ENCODE results near the gene CD99. TPM values are rescaled to one million over a fixed set of nuclear protein-coding genes. Genes with fewer than 3 reads are reported as not detected.
A peak's percentile ranks its signal among the peaks of the same experiment; 100 is the strongest.

The CD99 gene
- 100 to 1,000 TPM; 249 to 611 (median 391) TPM for total RNA-seq

DNA sequence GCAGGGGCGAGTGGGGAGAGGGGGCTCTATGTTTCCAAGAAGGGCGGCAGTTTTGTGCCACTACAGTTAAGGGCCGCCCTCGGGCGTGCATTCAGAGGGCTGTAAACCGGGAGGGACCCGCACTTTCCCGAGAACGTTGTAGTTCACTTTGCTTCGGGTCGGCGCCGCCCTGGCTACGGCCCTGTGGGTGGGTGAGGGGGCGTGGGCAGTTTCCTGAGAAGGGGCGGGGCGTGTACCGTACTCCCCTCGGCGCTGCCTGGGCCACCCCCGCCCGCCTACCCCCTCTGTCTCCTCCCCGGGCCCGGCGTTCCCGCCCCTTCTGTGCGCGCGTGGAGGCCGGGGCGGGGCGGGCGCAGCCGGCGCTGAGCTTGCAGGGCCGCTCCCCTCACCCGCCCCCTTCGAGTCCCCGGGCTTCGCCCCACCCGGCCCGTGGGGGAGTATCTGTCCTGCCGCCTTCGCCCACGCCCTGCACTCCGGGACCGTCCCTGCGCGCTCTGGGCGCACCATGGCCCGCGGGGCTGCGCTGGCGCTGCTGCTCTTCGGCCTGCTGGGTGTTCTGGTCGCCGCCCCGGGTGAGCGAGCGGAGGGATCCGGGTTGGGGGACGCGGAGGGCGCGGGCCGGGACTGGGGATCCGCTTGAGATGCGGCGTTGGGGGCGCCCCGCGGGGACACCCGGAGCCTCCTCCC, at the start of gene CD99:
Gene CD99 (plus strand): TSS at position 440 of the 687 bp plus-strand sequence. CDS start 66 bp downstream, at position 506.
- Histone ChIP-seq H3K27me3 (no peaks in the 10 kb centered on the region), H3K9me3 (no peaks in the 10 kb centered on the region), H3K4me3 (peak within 1 kb of the TSS; percentile 74 to 94 (median 89)), H3K36me3 (no peaks in the 10 kb centered on the region), H3K4me1 (peaks cover 0 to 44% (median 27%) of the 10 kb centered on the region in 4 donors), H3K27ac (peak within 1 kb of the TSS; percentile 64 to 89 (median 86))
- TF ChIP-seq, protein P1, sequence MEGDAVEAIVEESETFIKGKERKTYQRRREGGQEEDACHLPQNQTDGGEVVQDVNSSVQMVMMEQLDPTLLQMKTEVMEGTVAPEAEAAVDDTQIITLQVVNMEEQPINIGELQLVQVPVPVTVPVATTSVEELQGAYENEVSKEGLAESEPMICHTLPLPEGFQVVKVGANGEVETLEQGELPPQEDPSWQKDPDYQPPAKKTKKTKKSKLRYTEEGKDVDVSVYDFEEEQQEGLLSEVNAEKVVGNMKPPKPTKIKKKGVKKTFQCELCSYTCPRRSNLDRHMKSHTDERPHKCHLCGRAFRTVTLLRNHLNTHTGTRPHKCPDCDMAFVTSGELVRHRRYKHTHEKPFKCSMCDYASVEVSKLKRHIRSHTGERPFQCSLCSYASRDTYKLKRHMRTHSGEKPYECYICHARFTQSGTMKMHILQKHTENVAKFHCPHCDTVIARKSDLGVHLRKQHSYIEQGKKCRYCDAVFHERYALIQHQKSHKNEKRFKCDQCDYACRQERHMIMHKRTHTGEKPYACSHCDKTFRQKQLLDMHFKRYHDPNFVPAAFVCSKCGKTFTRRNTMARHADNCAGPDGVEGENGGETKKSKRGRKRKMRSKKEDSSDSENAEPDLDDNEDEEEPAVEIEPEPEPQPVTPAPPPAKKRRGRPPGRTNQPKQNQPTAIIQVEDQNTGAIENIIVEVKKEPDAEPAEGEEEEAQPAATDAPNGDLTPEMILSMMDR (IDR thresholded peaks at IDR 0.05) = no peak
- peak in 1 of 2 donors; percentile 76 for TF ChIP-seq EP300 (IDR thresholded peaks at IDR 0.05)
- peak in 1 of 2 donors; percentile 68 for TF ChIP-seq POLR2A (IDR thresholded peaks at IDR 0.05)
- DNase-seq (ENCODE audit: low spot score in 2 of 2) = peak; percentile 77 to 78
- 0 to 1% methylated on average over 19 to 26 of the region's 73 CpGs for WGBS, 2 donors

GRCh38 chrX:2642146-2642545, 48.9 kb upstream of the CD99 start:
- 91 to 94% methylated on average over 8 of the region's 8 CpGs for WGBS, 2 donors
- no peaks in the 10 kb centered on the region for H3K9me3 ChIP-seq
- no peaks in the 10 kb centered on the region for H3K4me1 ChIP-seq
- H3K36me3 ChIP-seq = peaks cover 0 to 55% (median 0%) of the 10 kb centered on the region in 3 donors
- H3K27me3 ChIP-seq = no peaks in the 10 kb centered on the region
- H3K27ac ChIP-seq = no peak overlapping the region
- TF ChIP-seq, protein P1 (IDR thresholded peaks at IDR 0.05) = no peak
- TF ChIP-seq EP300 (IDR thresholded peaks at IDR 0.05) (no peak), POLR2A (IDR thresholded peaks at IDR 0.05) (no peak)
- H3K4me3 ChIP-seq = no peak overlapping the region
- DNase-seq (ENCODE audit: low spot score in 2 of 2) = no peak

- DNase-seq (ENCODE audit: low spot score in 2 of 2) = no peak
- Histone ChIP-seq H3K4me1 (no peaks in the 10 kb centered on the region), H3K9me3 (no peaks in the 10 kb centered on the region), H3K27me3 (no peaks in the 10 kb centered on the region), H3K27ac (no peak overlapping the region), H3K36me3 (peaks cover 0 to 59% (median 0%) of the 10 kb centered on the region in 3 donors), H3K4me3 (no peak overlapping the region)
- 89 to 90% methylated on average over 10 of the region's 10 CpGs for WGBS, 2 donors
- TF ChIP-seq POLR2A (IDR thresholded peaks at IDR 0.05) (no peak), EP300 (IDR thresholded peaks at IDR 0.05) (no peak)
- TF ChIP-seq, protein P1 (IDR thresholded peaks at IDR 0.05) = no peak
Observed at GRCh38 chrX:2642791-2643190, 48.3 kb upstream of the CD99 start.

DNA sequence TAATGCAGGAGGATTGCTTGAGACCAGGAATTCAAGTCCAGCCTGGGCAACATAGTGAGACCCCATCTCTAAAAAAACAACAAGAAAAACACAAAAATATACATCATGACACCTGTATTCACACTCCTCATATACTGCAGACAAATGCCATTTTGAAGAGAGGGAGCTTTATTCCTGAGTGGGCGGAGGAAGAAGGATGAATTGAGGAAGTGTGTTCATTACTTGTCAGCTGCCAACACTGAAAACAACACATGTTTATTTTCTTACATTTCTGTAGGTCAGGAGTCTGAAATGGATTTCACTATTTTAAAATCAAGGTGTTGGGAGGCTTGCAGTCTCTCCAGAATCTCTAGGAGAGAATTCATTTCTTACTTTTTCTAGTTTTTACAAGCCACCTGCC, 47.2 kb upstream of the CD99 start:
- H3K9me3 ChIP-seq = no peaks in the 10 kb centered on the region
- no peaks in the 10 kb centered on the region for H3K4me1 ChIP-seq
- WGBS, 2 donors = 85 to 86% methylated on average over 1 of the region's 1 CpG
- no peak for TF ChIP-seq EP300 (IDR thresholded peaks at IDR 0.05)
- no peak for TF ChIP-seq POLR2A (IDR thresholded peaks at IDR 0.05)
- TF ChIP-seq, protein P1 (IDR thresholded peaks at IDR 0.05) = no peak
- no peak overlapping the region for H3K4me3 ChIP-seq
- no peak for DNase-seq (ENCODE audit: low spot score in 2 of 2)
- no peak overlapping the region for H3K27ac ChIP-seq
- peaks cover 0 to 59% (median 0%) of the 10 kb centered on the region in 3 donors for H3K36me3 ChIP-seq
- no peaks in the 10 kb centered on the region for H3K27me3 ChIP-seq

DNA sequence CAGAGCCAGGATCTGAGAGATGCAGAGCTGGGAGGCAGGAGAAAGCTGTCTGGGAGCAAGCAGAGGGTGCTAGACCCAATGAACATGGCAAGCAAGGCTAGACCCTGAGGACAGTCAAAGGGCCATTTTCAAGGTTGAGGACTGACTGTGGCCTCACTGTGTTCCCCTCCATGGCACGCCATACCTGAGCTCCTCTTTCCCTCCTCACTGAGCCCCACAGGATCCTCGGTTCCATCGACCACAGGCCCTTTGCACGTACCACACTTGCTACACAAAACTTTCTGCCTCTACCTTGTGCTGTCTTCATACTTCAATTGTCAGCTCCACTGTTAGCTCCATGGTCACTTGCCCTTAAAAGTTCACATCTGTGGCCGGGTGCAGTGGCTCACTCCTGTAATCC, 45.5 kb upstream of the CD99 start:
- DNase-seq (ENCODE audit: low spot score in 2 of 2) = no peak
- Histone ChIP-seq H3K9me3 (no peaks in the 10 kb centered on the region), H3K27me3 (no peaks in the 10 kb centered on the region), H3K27ac (no peak overlapping the region), H3K4me1 (no peaks in the 10 kb centered on the region), H3K4me3 (no peak overlapping the region), H3K36me3 (peaks cover 0 to 50% (median 0%) of the 10 kb centered on the region in 3 donors)
- TF ChIP-seq POLR2A (IDR thresholded peaks at IDR 0.05) = no peak
- TF ChIP-seq, protein P1 (IDR thresholded peaks at IDR 0.05) = no peak
- TF ChIP-seq EP300 (IDR thresholded peaks at IDR 0.05) = no peak
- WGBS, 2 donors = 57 to 92% methylated on average over 5 of the region's 5 CpGs
